GM19035 (cell line): ENCODE data around the gene EFCAB7.
"Not testable (repeated sequence)": the region's sequence is repeated elsewhere in the genome, so short reads cannot be mapped to it uniquely, and the experiment has no call there.

Experiments used
- ATAC-seq: cut with Tn5 transposase; IDR thresholded peaks from one replicate; pipeline ENCODE4 v1.9.1; 2021; ENCODE audit not compliant: unreplicated experiment

Gene EFCAB7

GRCh38 chr1:63547621-63548294, 24.4 kb downstream of the EFCAB7 start:
- ATAC-seq, result no peak

GRCh38 chr1:63548303-63548702, 25.0 kb downstream of the EFCAB7 start:
- no peak for ATAC-seq

GRCh38 chr1:63548877-63549276, 25.6 kb downstream of the EFCAB7 start:
- no peak for ATAC-seq

- ATAC-seq, result no peak
Observed at GRCh38 chr1:63555480-63555879, 32.2 kb downstream of the EFCAB7 start.

- ATAC-seq, result no peak
Observed at GRCh38 chr1:63557365-63557987, 34.2 kb downstream of the EFCAB7 start.

- no peak for ATAC-seq
Observed at GRCh38 chr1:63559357-63559756, 36.0 kb downstream of the EFCAB7 start.

GRCh38 chr1:63563745-63564144, 40.4 kb downstream of the EFCAB7 start:
- no peak for ATAC-seq

- ATAC-seq, result no peak
Observed at GRCh38 chr1:63569068-63569467, 45.7 kb downstream of the EFCAB7 start.

GRCh38 chr1:63569640-63570316, 46.5 kb downstream of the EFCAB7 start:
- ATAC-seq, result no peak

- not testable (repeated sequence) for ATAC-seq
Observed at GRCh38 chr1:63572686-63573085, 49.4 kb downstream of the EFCAB7 start.

GRCh38 chr1:63574203-63574796, 51.0 kb downstream of the EFCAB7 start:
- ATAC-seq, result not testable (repeated sequence)

GRCh38 chr1:63575340-63575826, 52.1 kb downstream of the EFCAB7 start:
- ATAC-seq, result peak; percentile 64

GRCh38 chr1:63586326-63586725, 63.0 kb downstream of the EFCAB7 start:
- ATAC-seq, result not testable (repeated sequence)

GRCh38 chr1:63590166-63590560, 66.8 kb downstream of the EFCAB7 start:
- ATAC-seq, result no peak

GRCh38 chr1:63592536-63593302, 69.4 kb downstream of the EFCAB7 start:
- no peak for ATAC-seq

GRCh38 chr1:63593303-63593885, 70.1 kb downstream of the EFCAB7 start, which contains the start of gene PGM1:
TSS of gene PGM1 (plus strand) at chr1:63593411. CDS start at chr1:63593489, 78 bp downstream.
- peak; percentile 79 for ATAC-seq

GRCh38 chr1:63593886-63594605, 70.7 kb downstream of the EFCAB7 start:
- peak; percentile 46 for ATAC-seq

- no peak for ATAC-seq
Observed at GRCh38 chr1:63595435-63595834, 72.1 kb downstream of the EFCAB7 start.

GRCh38 chr1:63599799-63600198, 76.5 kb downstream of the EFCAB7 start:
- no peak for ATAC-seq

- ATAC-seq, result no peak
Observed at GRCh38 chr1:63600248-63600647, 76.9 kb downstream of the EFCAB7 start.
